H1 (cell line): ENCODE measurements around the gene NEURL2. TPM values are rescaled to one million over a fixed set of nuclear protein-coding genes. Genes with fewer than 3 reads are reported as not detected.
A peak's percentile ranks its signal among the peaks of the same experiment; 100 is the strongest.

Source experiments
- BACH1 ChIP-seq: IDR thresholded peaks from 2 replicates; pipeline ENCODE4 v1.6.1; 2012; ENCODE audit warnings: low read length, improper control_type of control experiment
- CBX5 ChIP-seq: fragments of 300-800, 300-1000 bp; sonication (generic); IDR thresholded peaks from 2 replicates; pipeline ENCODE4 v1.7.1; 2016; ENCODE audit warnings: antibody characterized with exemption, low read length, low read depth
- EP300 ChIP-seq, 2 experiments: IDR thresholded peaks; 1 replicate in 1 of 2; 2 replicates in 1 of 2; pipeline ENCODE4 v1.6.1; 2011 to 2012; ENCODE audit warnings: low read depth in 2 of 2, low read length in 2 of 2, mild to moderate bottlenecking in 2 of 2, borderline replicate concordance in 1 of 2, inconsistent platforms in 1 of 2, moderate library complexity in 1 of 2
- EZH2 ChIP-seq: fragments of 200-600 bp; sonication (generic); IDR thresholded peaks from 2 replicates; pipeline ENCODE4 v1.7.1; 2012; ENCODE audit warnings: low read depth, mild to moderate bottlenecking, moderate library complexity, low read length, inconsistent platforms; ENCODE audit not compliant: severe bottlenecking
- HDAC2 ChIP-seq, 2 experiments: fragments of 300-600 bp in 1 of 2; sonication (generic) in 1 of 2; IDR thresholded peaks; 2 replicates each; pipeline ENCODE4 v1.6.1; 2011 to 2012; ENCODE audit warnings: low read depth in 2 of 2, low read length in 2 of 2, mild to moderate bottlenecking in 2 of 2, moderate library complexity in 2 of 2, borderline replicate concordance in 1 of 2, inconsistent platforms in 1 of 2
- MAFK ChIP-seq: IDR thresholded peaks from 2 replicates; pipeline ENCODE4 v1.6.1; 2012; ENCODE audit warnings: low read depth, mild to moderate bottlenecking, improper control_type of control experiment, low read length
- RFX5 ChIP-seq: IDR thresholded peaks from 2 replicates; pipeline ENCODE4 v1.6.1; 2011; ENCODE audit warnings: low read depth, low read length, improper control_type of control experiment, borderline replicate concordance
- RNF2 ChIP-seq: fragments of 200-900, 300-1000 bp; sonication (generic); IDR thresholded peaks from 2 replicates; pipeline ENCODE4 v1.7.1; 2016; ENCODE audit warnings: borderline replicate concordance, low read depth, mild to moderate bottlenecking, antibody characterized with exemption, low read length; ENCODE audit not compliant: poor library complexity, severe bottlenecking; ENCODE audit errors: missing control alignments
- SAP30 ChIP-seq: fragments of 300-600 bp; sonication (generic); IDR thresholded peaks from 2 replicates; pipeline ENCODE4 v1.7.1; 2012; ENCODE audit warnings: low read length, moderate library complexity, mild to moderate bottlenecking, inconsistent platforms; ENCODE audit not compliant: insufficient read depth, insufficient replicate concordance
- polyA plus RNA-seq, 7 experiments: library from polyadenylated mRNA; depleted of rRNA in 3 of 7; stranded (reverse) in 5 of 7; unstranded in 2 of 7; fragments of >200 nt in 5 of 7; fragments of 200-250 nt in 2 of 7; gene quantifications; 1 replicate in 5 of 7; 2 replicates in 1 of 7; 4 replicates in 1 of 7; pipeline versions ENCODE4 v1.2.1 to v1.2.3, GENCODE V29; 2011 to 2013; ENCODE audit warnings: missing spikeins in 2 of 7, mixed read lengths in 2 of 7
- total RNA-seq: library from RNA; stranded (reverse); fragmentation: NEBNext Ultra II Directional; extraction: Animal tissue kit (Norgen Biotek cat#: 25700); gene quantifications from 2 replicates; pipeline ENCODE4 v1.2.1, GENCODE V29; 2021

NEURL2 gene
- total and polyA plus RNA-seq, 2 of the 8 experiments (the other 6 are each of a cell fraction or from before 2014, with no cell fraction given) = 6.9 TPM

DNA sequence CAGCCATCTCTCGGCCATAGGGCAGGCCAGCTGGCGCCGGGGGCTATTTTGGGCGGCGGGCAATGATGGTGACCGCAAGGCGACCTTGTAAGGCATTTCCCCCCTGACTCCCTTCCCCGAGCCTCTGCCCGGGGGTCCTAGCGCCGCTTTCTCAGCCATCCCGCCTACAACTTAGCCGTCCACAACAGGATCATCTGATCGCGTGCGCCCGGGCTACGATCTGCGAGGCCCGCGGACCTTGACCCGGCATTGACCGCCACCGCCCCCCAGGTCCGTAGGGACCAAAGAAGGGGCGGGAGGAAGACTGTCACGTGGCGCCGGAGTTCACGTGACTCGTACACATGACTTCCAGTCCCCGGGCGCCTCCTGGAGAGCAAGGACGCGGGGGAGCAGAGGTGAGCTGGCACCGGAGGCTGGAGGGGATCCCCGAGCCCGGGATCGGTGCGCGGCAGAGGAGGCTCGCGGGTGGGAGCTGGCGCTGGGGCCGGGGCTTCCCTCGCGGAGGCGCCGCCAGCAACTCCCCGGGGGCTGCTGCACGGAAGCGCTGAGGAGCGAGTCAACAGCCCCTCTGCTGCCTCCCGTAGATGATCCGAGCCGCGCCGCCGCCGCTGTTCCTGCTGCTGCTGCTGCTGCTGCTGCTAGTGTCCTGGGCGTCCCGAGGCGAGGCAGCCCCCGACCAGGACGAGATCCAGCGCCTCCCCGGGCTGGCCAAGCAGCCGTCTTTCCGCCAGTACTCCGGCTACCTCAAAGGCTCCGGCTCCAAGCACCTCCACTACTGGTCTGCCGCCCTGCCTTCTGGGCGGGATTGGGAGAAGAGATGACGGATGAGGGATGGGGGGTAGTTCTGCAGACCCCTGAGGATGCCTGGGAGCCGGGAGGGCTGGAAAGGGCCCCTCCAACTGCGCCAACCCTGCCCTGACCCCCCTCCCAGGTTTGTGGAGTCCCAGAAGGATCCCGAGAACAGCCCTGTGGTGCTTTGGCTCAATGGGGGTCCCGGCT, at the start of gene NEURL2, which contains the start of gene CTSA (continued):
- TF ChIP-seq EZH2 (no peak), MAFK (no peak), SAP30 (no peak), BACH1 (0 out of 2 replicates have a peak, but pooled peaks have one; percentile 19), CBX5 (no peak), RNF2 (no peak), RFX5 (0 out of 2 replicates have a peak, but pooled peaks have one; percentile 21), HDAC2 (IDR thresholded peaks at IDR 0.05; ENCODE audit: borderline replicate concordance in 1 of 2, low read depth in 2 of 2, low read length in 2 of 2) (peak; percentile 9 to 86; a peak in 1 of 4 replicates), EP300 (IDR thresholded peaks at IDR 0.05; ENCODE audit: borderline replicate concordance in 1 of 2, low read depth in 2 of 2, low read length in 2 of 2) (peak in 1 of 2 experiments; percentile 91; a peak in 2 of 3 replicates)
